ENCODE data around the gene ATRAID.

Gene ATRAID

DNA sequence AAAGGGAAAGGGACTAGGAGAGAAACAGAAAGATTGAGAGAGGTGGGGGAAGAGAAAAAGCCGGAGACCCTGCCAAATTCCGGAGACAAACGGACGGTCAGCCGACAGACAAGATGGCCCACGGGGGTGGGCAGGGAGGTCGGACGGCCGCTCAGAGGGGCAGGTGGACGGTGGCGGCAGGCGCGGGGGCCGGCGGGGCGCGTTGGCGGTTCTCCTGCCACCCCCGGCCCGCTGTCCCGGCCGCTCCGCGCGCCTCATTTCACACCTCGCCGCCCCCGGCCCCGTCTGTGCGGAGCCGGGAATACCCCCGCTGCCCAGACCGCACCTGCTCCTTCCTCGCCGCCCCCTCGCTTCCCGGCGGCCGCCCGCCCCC is 50.1 kb downstream of the ATRAID start:
- TF ChIP-seq, protein P1, sequence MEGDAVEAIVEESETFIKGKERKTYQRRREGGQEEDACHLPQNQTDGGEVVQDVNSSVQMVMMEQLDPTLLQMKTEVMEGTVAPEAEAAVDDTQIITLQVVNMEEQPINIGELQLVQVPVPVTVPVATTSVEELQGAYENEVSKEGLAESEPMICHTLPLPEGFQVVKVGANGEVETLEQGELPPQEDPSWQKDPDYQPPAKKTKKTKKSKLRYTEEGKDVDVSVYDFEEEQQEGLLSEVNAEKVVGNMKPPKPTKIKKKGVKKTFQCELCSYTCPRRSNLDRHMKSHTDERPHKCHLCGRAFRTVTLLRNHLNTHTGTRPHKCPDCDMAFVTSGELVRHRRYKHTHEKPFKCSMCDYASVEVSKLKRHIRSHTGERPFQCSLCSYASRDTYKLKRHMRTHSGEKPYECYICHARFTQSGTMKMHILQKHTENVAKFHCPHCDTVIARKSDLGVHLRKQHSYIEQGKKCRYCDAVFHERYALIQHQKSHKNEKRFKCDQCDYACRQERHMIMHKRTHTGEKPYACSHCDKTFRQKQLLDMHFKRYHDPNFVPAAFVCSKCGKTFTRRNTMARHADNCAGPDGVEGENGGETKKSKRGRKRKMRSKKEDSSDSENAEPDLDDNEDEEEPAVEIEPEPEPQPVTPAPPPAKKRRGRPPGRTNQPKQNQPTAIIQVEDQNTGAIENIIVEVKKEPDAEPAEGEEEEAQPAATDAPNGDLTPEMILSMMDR (IDR thresholded peaks at IDR 0.05), result no peak

DNA sequence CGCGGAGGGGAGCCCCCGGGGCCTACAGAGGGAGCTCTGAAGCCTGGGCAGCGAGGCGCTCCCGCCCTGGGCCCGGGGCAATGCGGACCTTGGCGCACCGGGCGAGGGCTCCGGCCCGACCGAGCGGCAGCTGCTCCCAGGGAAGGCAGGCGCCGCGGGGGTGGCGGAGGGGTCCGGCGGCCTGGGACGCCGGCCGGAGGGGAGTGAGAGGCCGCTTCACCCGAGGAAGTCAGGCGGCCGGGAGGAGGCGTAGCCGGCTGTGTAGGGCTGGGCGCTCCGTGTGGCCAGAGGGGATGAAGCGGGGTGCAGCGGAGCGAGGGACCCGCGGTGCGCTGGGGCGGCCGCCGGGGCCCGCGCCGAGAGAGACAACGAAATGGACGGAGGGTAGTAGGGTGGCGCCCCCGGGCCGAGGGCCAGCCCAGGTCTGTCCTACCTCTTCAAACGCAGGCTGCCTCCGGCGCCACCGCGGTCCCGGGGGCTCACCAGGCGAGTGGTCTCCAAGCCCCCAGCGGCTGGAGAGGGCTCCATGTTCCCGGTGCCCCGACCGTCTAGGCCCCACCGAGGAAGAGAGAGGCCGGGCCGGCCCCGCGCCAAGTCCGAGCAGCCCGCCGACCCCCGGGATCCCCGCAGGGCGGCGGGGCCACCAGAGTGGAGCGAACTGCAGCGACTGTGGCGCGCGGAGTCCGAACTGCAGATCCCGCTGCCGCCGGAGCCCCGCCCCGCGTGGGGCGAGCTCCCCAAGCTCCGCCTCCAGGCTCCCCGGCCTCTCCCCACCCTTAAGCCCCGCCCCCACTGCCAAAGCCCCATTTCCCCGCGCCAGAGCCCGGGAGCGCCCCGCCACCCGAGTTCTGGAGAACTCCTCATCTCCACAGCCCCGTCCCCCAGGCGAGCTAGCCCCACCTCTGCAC is 50.8 kb downstream of the ATRAID start, which contains the start of gene SLC30A3:
SLC30A3 (minus strand) TSS at position 669 of the 908 bp plus-strand sequence; CDS start at position 528, 141 bp downstream.
- TF ChIP-seq, protein P1 (IDR thresholded peaks at IDR 0.05), result no peak

GRCh38 chr2:27263287-27264252 is 51.7 kb downstream of the ATRAID start:
- TF ChIP-seq, protein P1 (IDR thresholded peaks at IDR 0.05), result no peak

- TF ChIP-seq, protein P1 (IDR thresholded peaks at IDR 0.05), result no peak
These were observed 52.5 kb downstream of the ATRAID start for GRCh38 chr2:27264253-27264752.

DNA sequence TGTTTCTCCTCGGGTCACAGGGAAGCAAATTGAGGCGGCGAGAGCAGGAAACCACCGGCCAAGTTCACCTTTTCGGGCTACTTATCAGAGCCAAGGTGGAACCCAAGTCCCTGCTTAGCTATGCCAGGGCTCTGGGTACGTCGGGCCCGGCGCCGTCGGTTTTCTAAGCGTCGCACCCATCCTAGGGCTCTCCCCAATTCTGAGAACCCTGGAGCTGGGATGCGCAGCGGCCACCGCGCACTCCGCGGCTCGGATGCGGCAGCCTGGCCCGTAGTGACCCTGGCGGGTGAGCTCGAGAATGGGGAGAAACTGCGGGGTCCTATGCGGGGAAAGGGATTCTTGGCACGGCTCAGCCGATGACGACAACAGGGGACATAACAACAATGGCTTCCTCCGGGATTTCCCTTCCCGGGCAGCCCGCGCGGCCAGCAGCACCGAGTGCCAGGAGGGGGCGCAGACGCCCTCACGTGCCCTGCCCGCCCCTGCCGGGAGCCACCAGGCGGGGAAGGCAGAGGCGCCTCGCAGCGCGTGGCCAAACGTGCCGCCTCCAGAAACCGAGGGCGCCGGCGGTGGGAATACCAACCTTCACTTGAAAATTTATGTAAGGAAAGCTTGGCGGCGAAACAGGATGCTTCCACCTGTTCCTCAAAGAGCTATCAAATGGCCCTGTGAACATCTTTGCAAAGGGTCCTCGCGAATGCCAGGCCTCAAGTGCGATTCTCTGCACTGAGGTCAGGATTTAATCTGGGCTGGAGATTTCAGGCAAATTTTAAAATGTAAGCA is 53.1 kb downstream of the ATRAID start:
- TF ChIP-seq, protein P1 (IDR thresholded peaks at IDR 0.05), result no peak

DNA sequence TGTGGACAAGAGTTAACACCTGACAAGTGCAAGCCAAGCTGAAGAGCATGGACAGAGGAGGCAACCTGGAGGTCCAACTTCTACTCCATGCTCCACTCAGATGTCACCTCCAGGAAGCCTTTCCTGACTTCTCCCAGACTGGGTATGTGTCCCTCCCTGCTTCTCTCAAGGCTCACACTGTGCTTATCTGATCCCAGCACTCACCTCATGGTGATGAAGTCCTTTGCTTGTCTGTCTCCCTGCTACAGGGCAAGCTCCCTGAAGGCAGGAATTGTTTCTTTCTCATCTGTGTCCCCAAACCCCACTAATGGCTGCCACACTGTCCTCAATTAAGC is 53.7 kb downstream of the ATRAID start:
- TF ChIP-seq, protein P1 (IDR thresholded peaks at IDR 0.05), result no peak
